Gastroesophageal sphincter (tissue), 4 donors: ENCODE data around the gene DIAPH3. TPM values are rescaled to one million over a fixed set of nuclear protein-coding genes. Genes with fewer than 3 reads are reported as not detected.

Experiments
- ATAC-seq: fragments of 150-250 bp; one replicate; pipeline ENCODE4 v1.9.1; 2016; ENCODE audit warnings: mild to moderate bottlenecking, moderate library complexity
- H3K27ac ChIP-seq, 4 donors: fragments of 200-600 bp; sonication (generic) in 3 of 4; 1 replicate in 3 of 4; 2 replicates in 1 of 4; pipeline ENCODE4 v1.5.1; 2016 to 2019
- H3K27me3 ChIP-seq: fragments of 200-600 bp; sonication (generic); one replicate; pipeline ENCODE4 v1.5.1; 2019
- H3K36me3 ChIP-seq, 2 donors: fragments of 200-600 bp; sonication (generic); one replicate each; pipeline ENCODE4 v1.5.1; 2019; ENCODE audit warnings: control low read depth in 1 of 2
- H3K4me1 ChIP-seq, 3 donors: fragments of 200-600 bp; sonication (generic); 1 replicate in 2 of 3; 2 replicates in 1 of 3; pipeline ENCODE4 v1.5.1; 2016 to 2019; ENCODE audit warnings: control low read depth in 2 of 3
- H3K4me3 ChIP-seq, 2 donors: fragments of 200-600 bp; sonication (generic); one replicate each; pipeline ENCODE4 v1.5.1; 2019; ENCODE audit warnings: mild to moderate bottlenecking in 1 of 2, moderate library complexity in 1 of 2
- H3K9me3 ChIP-seq, 3 donors: fragments of 200-600 bp; sonication (generic); one replicate each; pipeline ENCODE4 v1.5.1; 2017 to 2019; ENCODE audit warnings: control low read depth in 2 of 3
- CTCF ChIP-seq, 4 experiments: fragments of 200-600 bp in 2 of 4; fragments of 450-650 bp in 2 of 4; sonication (generic) in 1 of 4; IDR thresholded peaks; one replicate each; pipeline ENCODE4 v1.5.1; 2017 to 2019; ENCODE audit warnings: antibody characterized with exemption in 4 of 4, mild to moderate bottlenecking in 2 of 4, moderate library complexity in 2 of 4
- EP300 ChIP-seq: sonication (generic); formaldehyde crosslinking; IDR thresholded peaks from one replicate; pipeline ENCODE4 v1.6.1; 2017; ENCODE audit warnings: antibody characterized with exemption, mild to moderate bottlenecking
- POLR2A ChIP-seq, 2 donors: fragments of 450-650 bp; IDR thresholded peaks; one replicate each; pipeline ENCODE4 v1.6.1; 2017; ENCODE audit warnings: antibody characterized with exemption in 2 of 2, mild to moderate bottlenecking in 2 of 2, moderate library complexity in 1 of 2
- POLR2AphosphoS5 ChIP-seq: sonication (generic); formaldehyde crosslinking; IDR thresholded peaks from one replicate; pipeline ENCODE4 v1.6.1; 2017; ENCODE audit warnings: antibody characterized with exemption
- WGBS, 2 donors: methylation state at CpG; one replicate each; pipeline ENCODE4 v1.1.5; 2018; ENCODE audit warnings: low coverage in 1 of 2; 5-methylcytosine and 5-hydroxymethylcytosine counted together
- total RNA-seq, 4 donors: library from RNA; depleted of rRNA; stranded (reverse); fragments of >200 nt; gene quantifications; one replicate each; pipeline ENCODE4 v1.1.0, GENCODE V29; 2016

The DIAPH3 gene
- total RNA-seq, 4 donors from 2014 or later = 0.13 to 1.7 (median 0.49) TPM; not detected in 1

- TF ChIP-seq POLR2A (IDR thresholded peaks at IDR 0.05) = no peak
- no peak for TF ChIP-seq EP300
- TF ChIP-seq POLR2AphosphoS5 = no peak
These were observed 20.0 kb downstream of the DIAPH3 start for GRCh38 chr13:60143775-60144174.

GRCh38 chr13:60139272-60139671 is 24.5 kb downstream of the DIAPH3 start:
- no peak for ATAC-seq
- WGBS, 2 donors = 100% methylated on average over 3 of the region's 3 CpGs; no CpG with 5 or more reads in 1 of the 2 donors
- no peaks in the 10 kb centered on the region for H3K36me3 ChIP-seq
- H3K4me3 ChIP-seq = no peak overlapping the region
- H3K9me3 ChIP-seq = no peaks in the 10 kb centered on the region
- H3K27ac ChIP-seq = no peak overlapping the region
- H3K27me3 ChIP-seq = no peaks in the 10 kb centered on the region
- no peaks in the 10 kb centered on the region for H3K4me1 ChIP-seq
- TF ChIP-seq POLR2AphosphoS5 (no peak), EP300 (no peak), CTCF (IDR thresholded peaks at IDR 0.05) (no peak), POLR2A (IDR thresholded peaks at IDR 0.05) (no peak)

More at GRCh38 chr13:60143775-60144174, 20.0 kb downstream of the DIAPH3 start:
- 65% methylated on average over 3 of the region's 3 CpGs; no CpG with 5 or more reads in 1 of the 2 donors for whole genome bisulfite sequencing, 2 donors
- ATAC-seq = no peak
- no peak overlapping the region for H3K27ac ChIP-seq
- H3K36me3 ChIP-seq = no peaks in the 10 kb centered on the region
- H3K4me1 ChIP-seq = no peaks in the 10 kb centered on the region
- H3K27me3 ChIP-seq = no peaks in the 10 kb centered on the region
- H3K9me3 ChIP-seq = no peaks in the 10 kb centered on the region
- H3K4me3 ChIP-seq = no peak overlapping the region

- no peak for ATAC-seq
- no peaks in the 10 kb centered on the region for H3K9me3 ChIP-seq
- TF ChIP-seq EP300 = no peak
- TF ChIP-seq POLR2AphosphoS5 = no peak
- TF ChIP-seq CTCF (IDR thresholded peaks at IDR 0.05) = no peak
- TF ChIP-seq POLR2A (IDR thresholded peaks at IDR 0.05) = no peak
- no peak overlapping the region for H3K4me3 ChIP-seq
- H3K27ac ChIP-seq = no peak overlapping the region
- H3K27me3 ChIP-seq = no peaks in the 10 kb centered on the region
- WGBS, 2 donors = 63 to 67% methylated on average over 1 of the region's 1 CpG
- no peaks in the 10 kb centered on the region for H3K36me3 ChIP-seq
- no peaks in the 10 kb centered on the region for H3K4me1 ChIP-seq
These were observed 25.1 kb downstream of the DIAPH3 start for GRCh38 chr13:60138674-60139073.

GRCh38 chr13:60137911-60138560 is 25.7 kb downstream of the DIAPH3 start:
- no peaks in the 10 kb centered on the region for H3K27me3 ChIP-seq
- no peak for ATAC-seq
- no peak overlapping the region for H3K27ac ChIP-seq
- no peak overlapping the region for H3K4me3 ChIP-seq
- no peaks in the 10 kb centered on the region for H3K4me1 ChIP-seq
- 87 to 93% methylated on average over 2 to 6 of the region's 8 CpGs for WGBS, 2 donors
- TF ChIP-seq EP300 (no peak), POLR2AphosphoS5 (no peak), POLR2A (IDR thresholded peaks at IDR 0.05) (no peak), CTCF (IDR thresholded peaks at IDR 0.05) (no peak)
- no peaks in the 10 kb centered on the region for H3K9me3 ChIP-seq
- no peaks in the 10 kb centered on the region for H3K36me3 ChIP-seq

- H3K4me3 ChIP-seq = no peak overlapping the region
- no peaks in the 10 kb centered on the region for H3K9me3 ChIP-seq
- no peak overlapping the region for H3K27ac ChIP-seq
- ATAC-seq = no peak
- TF ChIP-seq POLR2AphosphoS5 = no peak
- no peak for TF ChIP-seq EP300
- TF ChIP-seq POLR2A (IDR thresholded peaks at IDR 0.05) = no peak
- TF ChIP-seq CTCF (IDR thresholded peaks at IDR 0.05) = no peak
- WGBS, 2 donors = 11 to 30% methylated on average over 1 of the region's 1 CpG
- H3K27me3 ChIP-seq = no peaks in the 10 kb centered on the region
- no peaks in the 10 kb centered on the region for H3K36me3 ChIP-seq
- no peaks in the 10 kb centered on the region for H3K4me1 ChIP-seq
These were observed 28.4 kb downstream of the DIAPH3 start for GRCh38 chr13:60135344-60135743.
